Activated naive CD4-positive, alpha-beta T cell treated with Interleukin-2 at 50 U/mL for 16 hours (primary cell): ENCODE measurements around the gene BLM.

Source experiments
- DNase-seq: peaks from one replicate; pipeline ENCODE4 v3.0.0-alpha.2; 2020

BLM gene

DNA sequence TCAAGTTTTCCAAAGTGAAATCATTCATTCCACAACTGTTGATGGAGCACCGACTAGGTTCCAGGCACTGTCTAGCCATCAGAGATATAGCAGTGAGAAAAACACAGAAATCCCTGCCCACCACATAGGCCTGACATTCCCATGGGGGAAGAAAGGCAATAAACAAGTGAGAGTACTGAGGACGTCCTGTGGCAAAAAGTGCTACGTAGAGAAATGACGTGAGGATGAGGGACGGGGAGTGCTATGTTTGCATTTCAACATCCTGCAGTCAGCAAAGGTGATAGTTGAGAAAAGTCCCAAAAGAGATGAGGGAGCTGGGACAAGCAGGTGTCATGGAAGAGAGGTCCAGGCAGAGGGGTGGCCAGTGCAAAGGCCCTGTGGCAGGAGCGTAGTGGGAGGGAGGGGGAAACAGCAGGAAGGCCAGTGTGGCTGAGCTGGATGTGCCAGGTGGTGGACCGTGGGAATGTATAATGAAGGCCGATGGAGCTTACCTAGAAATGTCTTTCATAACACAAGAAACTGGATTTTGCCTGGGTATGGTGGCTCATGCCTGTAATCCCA lies 140.8 kb downstream of the BLM start:
- no peak for DNase-seq

GRCh38 chr15:90859234-90860131 lies 142.3 kb downstream of the BLM start:
- no peak for DNase-seq

DNA sequence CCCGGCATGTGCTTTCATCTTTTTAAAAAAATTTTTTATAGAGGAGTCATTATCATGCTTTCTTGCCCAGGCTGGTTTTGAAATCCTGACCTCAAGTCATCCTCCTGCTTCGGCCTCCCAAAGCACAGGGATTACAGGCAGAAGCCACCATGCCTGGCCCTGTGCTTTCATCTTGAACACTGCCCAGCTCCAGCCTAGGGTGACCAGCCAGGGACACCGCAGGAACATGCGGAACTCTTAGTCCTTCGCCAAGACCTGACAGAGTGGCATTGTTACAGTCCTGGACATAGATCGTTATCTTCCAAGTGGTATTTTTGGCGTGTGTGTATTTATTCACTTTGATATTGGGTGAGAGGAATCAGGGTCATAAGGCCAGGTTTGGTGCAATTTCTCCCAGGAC lies 143.3 kb downstream of the BLM start:
- DNase-seq, result no peak

GRCh38 chr15:90860942-90861675 lies 144.0 kb downstream of the BLM start:
- no peak for DNase-seq

DNA sequence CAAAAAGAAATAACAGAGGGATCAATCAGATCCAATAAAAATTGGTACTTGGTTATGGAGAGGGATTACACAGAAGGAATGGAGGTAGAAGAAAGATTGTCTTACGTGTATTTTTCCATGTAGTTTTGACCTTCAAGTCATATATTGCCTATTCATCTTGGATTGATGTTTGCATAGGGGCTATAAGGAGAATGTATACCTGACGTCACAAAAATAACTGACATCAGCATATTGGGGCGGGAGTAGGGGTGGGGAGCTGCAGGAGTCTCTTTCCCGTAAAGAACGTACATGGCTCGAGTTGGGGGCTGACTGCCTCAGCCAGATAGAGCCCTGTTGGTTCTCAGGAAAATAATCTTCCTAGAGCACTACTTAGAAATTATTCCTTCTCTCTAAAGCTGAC lies 145.3 kb downstream of the BLM start:
- no peak for DNase-seq

DNA sequence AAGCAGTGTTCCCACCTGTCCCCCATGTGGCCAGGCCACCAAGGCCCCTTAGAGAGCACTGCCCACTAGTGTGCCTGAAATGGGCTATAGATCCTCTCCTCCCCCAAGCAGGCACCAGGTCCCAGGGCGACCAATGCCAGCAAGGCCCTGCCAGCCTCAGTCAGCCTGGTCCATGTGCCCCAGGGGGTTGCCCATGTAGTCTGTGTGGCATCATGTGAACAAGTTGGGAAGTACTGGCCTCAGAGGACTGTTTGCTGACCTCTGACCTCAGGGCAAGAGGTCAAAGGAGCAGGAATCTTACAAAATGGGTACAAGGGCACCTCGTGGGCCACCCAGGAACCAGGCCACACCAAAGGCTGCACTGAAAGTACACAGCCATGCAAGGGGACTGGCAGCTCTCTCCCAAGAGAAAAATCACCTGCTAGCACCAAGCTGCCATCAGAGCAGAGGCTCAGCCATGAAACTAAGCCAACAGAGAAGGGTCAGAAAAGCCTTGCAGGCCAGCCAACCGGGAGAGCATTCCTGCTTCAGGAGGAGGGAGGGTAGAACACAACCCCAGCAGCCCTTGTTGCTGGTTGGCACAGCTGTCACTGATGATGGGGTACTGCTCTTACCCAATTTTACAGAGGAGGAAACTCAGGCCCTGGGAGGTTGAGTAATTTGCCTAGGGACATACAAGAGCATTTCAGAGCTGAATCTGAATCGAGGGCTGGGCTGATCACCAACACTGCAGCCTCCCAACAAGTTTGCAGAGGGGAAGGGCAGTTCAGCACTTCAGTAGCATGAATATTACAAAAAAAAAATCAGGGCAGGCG lies 146.0 kb downstream of the BLM start:
- no peak for DNase-seq

GRCh38 chr15:90863987-90864386 lies 146.8 kb downstream of the BLM start:
- no peak for DNase-seq

DNA sequence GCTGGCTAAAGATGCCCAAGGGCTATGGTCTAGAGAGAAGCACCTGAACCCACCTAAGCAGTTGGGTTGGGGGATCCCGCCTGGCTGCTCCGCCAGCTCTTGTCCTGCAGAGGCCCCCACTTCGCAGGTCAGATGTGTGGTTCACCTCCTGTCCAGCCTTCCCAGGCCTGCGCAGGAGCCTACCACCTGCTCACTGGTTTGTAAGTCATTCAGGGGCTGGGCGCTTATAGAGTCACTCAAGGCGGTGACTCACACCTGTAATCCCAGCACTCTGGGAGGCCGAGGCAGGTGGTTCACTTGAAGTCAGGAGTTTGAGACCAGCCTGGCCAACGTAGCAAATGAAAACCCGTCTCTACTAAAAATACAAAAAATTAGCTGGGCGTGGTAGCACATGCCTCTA lies 147.4 kb downstream of the BLM start:
- no peak for DNase-seq

DNA sequence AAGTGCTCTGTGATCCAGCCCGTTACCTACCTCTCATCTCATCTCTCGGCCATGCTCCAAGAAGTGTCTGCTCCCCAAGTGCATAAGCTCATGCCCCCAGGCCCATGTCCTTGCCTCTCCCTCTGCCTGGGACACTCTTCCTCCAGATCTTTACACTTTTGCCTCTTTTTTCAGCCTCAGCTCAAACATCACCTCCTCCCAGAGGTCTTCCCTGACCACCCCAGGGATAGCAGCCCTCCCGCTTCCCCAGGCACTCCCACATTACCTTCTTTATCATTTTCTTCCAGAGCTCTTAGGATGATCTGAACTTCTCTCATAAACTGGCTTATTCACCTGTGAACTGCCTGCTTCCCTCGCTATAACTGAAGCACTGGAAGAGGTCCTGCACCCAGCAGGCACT lies 148.6 kb downstream of the BLM start:
- no peak for DNase-seq
